ENCODE results near the gene PTPN4. TPM values are rescaled to one million over a fixed set of nuclear protein-coding genes. Genes with fewer than 3 reads are reported as not detected.

The PTPN4 gene
- total and polyA plus RNA-seq, 2 of the 8 experiments (the other 6 are each of a cell fraction or from before 2014, with no cell fraction given), result 28.5 to 105 TPM

DNA sequence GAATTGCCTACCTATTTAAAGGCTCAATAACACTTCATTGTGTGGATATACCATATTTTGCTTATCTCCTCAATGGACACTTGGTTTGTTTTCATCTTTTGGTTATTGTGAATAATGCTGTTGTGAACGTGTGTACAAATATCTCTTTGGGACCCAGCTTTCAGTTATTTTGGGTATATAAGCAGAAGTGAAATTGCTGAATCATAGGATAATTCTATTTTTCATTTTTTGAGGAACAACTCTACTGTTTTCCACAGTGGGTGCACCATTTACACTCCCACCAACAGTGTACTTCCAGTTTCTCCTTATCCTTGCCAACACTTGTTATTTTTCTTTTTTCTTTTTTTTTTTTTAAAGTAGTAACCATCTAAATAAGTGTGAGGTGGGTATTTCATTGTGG is 29.0 kb downstream of the PTPN4 start:
- 80% methylated on average over 1 of the region's 1 CpG; no CpG with 5 or more reads in 1 of the 2 experiments for WGBS, 2 experiments (ENCODE audit: extremely low coverage in 1 of 2, insufficient coverage in 1 of 2, insufficient read length in 1 of 2, insufficient replicate concordance in 2 of 2, low coverage in 1 of 2, low lambda C conversion rate in 2 of 2, missing lambda C conversion rate in 1 of 2)
- Histone ChIP-seq H2BK12ac (ENCODE audit: low read depth, low read length) (no peak overlapping the region), H4K5ac (ENCODE audit: insufficient read length, low read depth, low read length) (no peak overlapping the region), H2AK5ac (ENCODE audit: low read depth, low read length) (no peak overlapping the region), H3K27ac (ENCODE audit: low read depth, low read length) (no peak overlapping the region), H3K27me3 (replicated peaks in 1 of 4; ENCODE audit: control insufficient read depth in 3 of 4, extremely low read depth in 1 of 4, insufficient read depth in 3 of 4, low read length in 3 of 4) (no peaks in the 10 kb centered on the region), H4K91ac (replicated peaks; ENCODE audit: insufficient read length, low read length) (no peak overlapping the region), H3K4me3 (ENCODE audit: extremely low read depth in 1 of 4, insufficient read depth in 2 of 4, low read depth in 3 of 4, low read length in 4 of 4) (no peak overlapping the region), H3K4me1 (replicated peaks in 1 of 4; ENCODE audit: control insufficient read depth in 3 of 4, insufficient read depth in 4 of 4, low read length in 3 of 4) (peaks cover under 1 to 18% (median 5%) of the 10 kb centered on the region in 4 experiments; a peak in 4 of 7 replicates), H3K4me2 (ENCODE audit: insufficient read depth in 1 of 2, low read depth in 2 of 2, low read length in 2 of 2) (no peak overlapping the region), H2BK20ac (ENCODE audit: low read length) (no peak overlapping the region), H2BK120ac (replicated peaks; ENCODE audit: low read depth, low read length) (no peak overlapping the region), H3K79me2 (ENCODE audit: control insufficient read depth in 1 of 2, insufficient read depth in 2 of 2, low read length in 2 of 2) (peaks cover 29 to 92% of the 10 kb centered on the region in 2 experiments), H3K36me3 (ENCODE audit: control insufficient read depth in 2 of 4, insufficient read depth in 4 of 4, low read length in 3 of 4) (peaks cover 0 to 5% (median 1%) of the 10 kb centered on the region in 4 experiments; a peak in 2 of 8 replicates), H3K9ac (replicated peaks in 1 of 4; ENCODE audit: extremely low read depth in 1 of 4, low read depth in 3 of 4, low read length in 3 of 4) (no peak overlapping the region), H4K20me1 (replicated peaks in 1 of 2; ENCODE audit: control insufficient read depth in 1 of 2, insufficient read depth in 2 of 2, low read length in 2 of 2) (peaks cover 5 to 8% of the 10 kb centered on the region in 2 experiments), H2BK5ac (ENCODE audit: low read depth, low read length) (no peak overlapping the region), H3K23me2 (ENCODE audit: low read depth, low read length) (no peaks in the 10 kb centered on the region), H3K23ac (ENCODE audit: insufficient read length) (no peak overlapping the region), H4K8ac (ENCODE audit: extremely low read depth, insufficient read depth, low read length) (no peak overlapping the region), H3K4ac (replicated peaks; ENCODE audit: insufficient read length, low read depth, low read length) (no peak overlapping the region), H3K9me3 (ENCODE audit: insufficient read depth in 2 of 2, low read depth in 1 of 2, low read length in 1 of 2) (peaks cover 0 to 5% of the 10 kb centered on the region in 2 experiments; a peak in 1 of 4 replicates), H3K14ac (ENCODE audit: insufficient read length) (no peak overlapping the region), H2AFZ (ENCODE audit: low read length) (no peak overlapping the region), H3K56ac (replicated peaks; ENCODE audit: insufficient read length, low read depth, low read length) (no peak overlapping the region), H3K18ac (ENCODE audit: extremely low read depth, low read length) (no peak overlapping the region), H3K79me1 (ENCODE audit: low read depth, low read length) (peaks cover 4% of the 10 kb centered on the region; the same call in 1 of the 2 replicates), H2BK15ac (ENCODE audit: low read length) (no peak overlapping the region)
- ChIA-PET CTCF (ENCODE audit: partially characterized antibody) (no interaction called here), POLR2A (ENCODE audit: partially characterized antibody) (no interaction called here)
- DNase-seq (ENCODE audit: low read depth in 1 of 2, low spot score in 2 of 2) (no peak), FAIRE-seq (no peak)
- TF ChIP-seq RFX5 (IDR thresholded peaks at IDR 0.05; ENCODE audit: borderline replicate concordance, low read depth, low read length) (no peak), USF2 (IDR thresholded peaks at IDR 0.05; ENCODE audit: low read length) (no peak), RBBP5 (IDR thresholded peaks at IDR 0.05; ENCODE audit: borderline replicate concordance, low read depth, low read length) (no peak), MAFK (IDR thresholded peaks at IDR 0.05; ENCODE audit: low read depth, low read length) (no peak), RXRA (IDR thresholded peaks at IDR 0.05; ENCODE audit: insufficient read depth, low read depth, low read length) (no peak), KDM1A (IDR thresholded peaks at IDR 0.05; ENCODE audit: borderline replicate concordance, low read length) (no peak), BCL11A (IDR thresholded peaks at IDR 0.05; ENCODE audit: low read depth in 2 of 2, low read length in 2 of 2) (no peak), FOSL1 (IDR thresholded peaks at IDR 0.05; ENCODE audit: insufficient read depth, low read depth, low read length) (no peak), CTBP2 (IDR thresholded peaks at IDR 0.05; ENCODE audit: borderline replicate concordance, insufficient read depth, insufficient read length, low read length) (no peak), SP2 (IDR thresholded peaks at IDR 0.05; ENCODE audit: low read length) (no peak)
- TF ChIP-seq, protein P1, sequence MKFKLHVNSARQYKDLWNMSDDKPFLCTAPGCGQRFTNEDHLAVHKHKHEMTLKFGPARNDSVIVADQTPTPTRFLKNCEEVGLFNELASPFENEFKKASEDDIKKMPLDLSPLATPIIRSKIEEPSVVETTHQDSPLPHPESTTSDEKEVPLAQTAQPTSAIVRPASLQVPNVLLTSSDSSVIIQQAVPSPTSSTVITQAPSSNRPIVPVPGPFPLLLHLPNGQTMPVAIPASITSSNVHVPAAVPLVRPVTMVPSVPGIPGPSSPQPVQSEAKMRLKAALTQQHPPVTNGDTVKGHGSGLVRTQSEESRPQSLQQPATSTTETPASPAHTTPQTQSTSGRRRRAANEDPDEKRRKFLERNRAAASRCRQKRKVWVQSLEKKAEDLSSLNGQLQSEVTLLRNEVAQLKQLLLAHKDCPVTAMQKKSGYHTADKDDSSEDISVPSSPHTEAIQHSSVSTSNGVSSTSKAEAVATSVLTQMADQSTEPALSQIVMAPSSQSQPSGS (IDR thresholded peaks at IDR 0.05; ENCODE audit: low read length), result no peak

Measured in H1 (cell line).